VCaP (cell line): Measurements from ENCODE around the gene PAGE5.

Experiments
- H3K27ac ChIP-seq: fragments of 450-650 bp; 2 replicates; pipeline ENCODE4 v1.5.1; 2017
- CTCF ChIP-seq: fragments of 450-650 bp; conservative IDR thresholded peaks from 2 replicates; pipeline ENCODE4 v1.5.1; 2017; ENCODE audit warnings: mild to moderate bottlenecking, moderate library complexity

The PAGE5 gene

DNA sequence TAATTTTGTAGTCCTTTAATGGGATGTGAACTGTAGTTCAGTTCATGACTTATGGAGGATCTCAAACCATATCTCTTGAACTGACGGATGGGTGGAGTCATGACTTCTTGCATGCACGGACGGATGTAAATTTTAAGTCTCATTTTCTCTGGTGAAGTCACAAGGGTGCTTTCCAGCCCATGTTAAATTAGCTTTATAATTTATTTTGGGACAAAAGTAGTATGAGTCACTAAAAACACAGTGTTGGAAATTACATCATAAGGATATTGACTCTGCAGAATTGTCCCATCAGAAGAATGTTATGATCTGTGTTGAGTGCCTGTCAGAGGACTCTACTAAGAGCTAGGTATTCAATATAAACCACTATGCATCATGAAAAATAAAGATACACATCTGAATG lies 6.8 kb upstream of the PAGE5 start:
- H3K27ac ChIP-seq, result no peak overlapping the region
- no peak for TF ChIP-seq CTCF

- H3K27ac ChIP-seq, result no peak overlapping the region
- no peak for TF ChIP-seq CTCF
Measured at GRCh38 chrX:55240788-55241340, 20.7 kb downstream of the PAGE5 start.

- TF ChIP-seq CTCF, result no peak
- no peak overlapping the region for H3K27ac ChIP-seq
Measured at GRCh38 chrX:55253528-55253927, 33.4 kb downstream of the PAGE5 start.

DNA sequence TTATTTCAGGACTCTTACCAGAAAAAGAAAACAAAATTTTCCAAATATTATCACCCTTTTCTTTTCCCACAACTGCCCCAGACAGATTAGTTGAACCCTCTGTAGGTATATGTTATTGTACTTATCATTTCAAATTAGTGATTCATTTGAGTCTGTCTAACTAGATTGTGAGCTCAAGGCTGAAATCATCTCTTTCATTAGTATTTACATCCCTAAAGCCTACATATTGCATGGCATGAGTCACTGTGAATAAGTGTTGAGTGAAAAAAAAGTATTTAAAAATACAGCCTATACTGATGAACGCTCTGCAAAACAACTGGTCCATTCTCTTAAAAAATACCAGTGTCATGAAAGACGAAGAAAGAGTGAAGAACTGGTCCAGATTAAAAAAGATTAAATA lies 40.7 kb downstream of the PAGE5 start:
- no peak for TF ChIP-seq CTCF
- no peak overlapping the region for H3K27ac ChIP-seq

DNA sequence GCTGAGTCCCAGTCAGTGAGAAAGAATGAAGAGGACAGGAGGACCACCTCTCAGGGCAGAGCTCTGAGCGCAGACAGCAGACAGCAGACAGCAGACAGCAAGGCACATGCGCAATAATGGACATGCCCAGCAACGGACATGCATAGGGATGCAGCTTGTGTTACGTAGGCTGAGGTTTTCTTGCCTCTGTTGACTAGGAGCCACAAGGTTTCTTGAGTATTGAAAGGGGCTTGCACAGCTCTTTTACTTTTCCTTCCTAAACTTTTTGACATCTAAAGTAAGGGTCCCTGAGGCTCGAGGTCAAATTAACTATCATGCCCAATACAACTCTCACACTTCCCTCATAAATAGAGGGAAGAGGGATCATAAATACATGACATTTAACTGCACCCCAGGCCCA lies 44.7 kb downstream of the PAGE5 start, which contains the start of gene PAGE3:
Gene PAGE3 (minus strand): TSS at position 101 of the 400 bp plus-strand sequence. CDS start 1,013 bp downstream, outside the sequence.
- TF ChIP-seq CTCF, result no peak
- H3K27ac ChIP-seq, result no peak within 1 kb of the TSS
